CD4-positive, alpha-beta T cell treated with Interleukin-17A for 4 hours (primary cell): ENCODE measurements around the gene SLC29A3.
A peak's percentile ranks its signal among the peaks of the same experiment; 100 is the strongest.
"Not testable (repeated sequence)": the region's sequence is repeated elsewhere in the genome, so short reads cannot be mapped to it uniquely, and the experiment has no call there.

Source experiments
- DNase-seq: peaks from one replicate; pipeline ENCODE4 v3.0.0-alpha.2; 2020; ENCODE audit warnings: mixed read lengths

SLC29A3 gene

GRCh38 chr10:71319042-71319799, at the start of gene SLC29A3:
Gene SLC29A3 (plus strand): TSS chr10:71319259. CDS start chr10:71319310, 51 bp downstream.
- DNase-seq, result peak; percentile 87

- no peak for DNase-seq
These were observed 49.5 kb upstream of the SLC29A3 start for GRCh38 chr10:71269301-71270288.

DNA sequence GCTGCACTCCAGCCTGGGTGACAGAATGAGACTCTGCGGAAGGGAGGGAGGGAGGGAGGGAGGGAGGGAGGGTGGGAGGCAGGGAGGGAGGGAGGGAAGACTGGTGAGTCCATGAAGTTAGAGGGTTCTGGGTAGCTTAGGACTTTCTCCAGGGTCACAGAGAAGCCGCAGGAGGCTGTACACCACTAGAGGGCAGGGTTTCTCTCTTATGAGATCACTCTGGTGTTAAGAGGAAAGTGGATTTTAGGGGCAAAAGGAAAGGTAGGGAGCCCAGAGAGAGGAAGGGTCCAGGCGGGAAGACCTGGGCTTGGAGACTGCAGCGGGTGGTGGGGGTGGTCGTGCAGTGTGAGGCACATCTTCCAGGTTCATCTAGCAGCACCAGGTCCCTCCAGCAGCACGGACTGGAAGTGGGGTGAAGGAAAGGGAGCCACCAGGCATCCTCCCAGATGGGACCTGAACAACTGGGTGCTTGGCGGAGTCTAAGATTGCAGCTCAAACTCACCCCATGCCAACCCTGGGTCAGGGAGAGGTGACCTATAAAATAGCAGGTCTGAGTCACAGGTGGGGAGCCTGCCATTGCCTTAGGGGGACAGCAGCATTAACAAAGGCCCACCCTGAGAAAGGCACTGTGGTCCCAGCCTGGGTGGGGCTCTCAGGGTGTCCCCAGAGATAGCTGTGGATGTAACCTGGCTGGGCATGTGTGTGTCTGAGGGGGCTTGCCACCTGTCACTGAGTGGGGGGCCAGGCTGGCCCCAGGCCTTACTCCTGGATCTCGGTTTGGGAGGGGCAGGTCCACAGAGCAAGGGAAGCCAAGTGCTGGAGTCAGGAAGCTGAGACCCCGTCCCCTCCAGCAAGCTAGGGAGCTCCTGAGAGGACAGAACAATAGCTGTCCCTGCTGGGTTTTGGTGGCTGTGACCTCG, 48.5 kb upstream of the SLC29A3 start:
- peak; percentile 27 for DNase-seq

DNA sequence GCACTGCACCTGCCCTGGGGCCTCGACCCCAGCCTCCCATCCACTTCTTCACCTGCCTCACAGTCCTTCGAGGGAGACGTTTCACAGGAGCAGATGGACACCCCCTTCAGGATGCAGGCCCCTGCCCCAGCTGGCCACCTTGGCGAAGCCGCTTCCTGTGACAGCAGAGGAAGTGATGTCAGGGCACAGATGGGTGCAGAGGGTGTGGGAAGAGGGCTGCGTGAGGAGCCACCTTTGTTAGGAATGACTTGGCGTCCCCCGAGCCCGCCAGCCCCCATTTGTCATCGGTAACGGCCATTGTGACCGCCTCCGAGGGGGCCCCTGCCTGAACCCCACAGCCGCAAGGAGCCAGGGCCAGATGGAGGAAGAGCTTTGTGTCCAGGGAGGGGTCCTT, 47.4 kb upstream of the SLC29A3 start:
- no peak for DNase-seq

- no peak for DNase-seq
These were observed 46.8 kb upstream of the SLC29A3 start for GRCh38 chr10:71272056-71272771.

DNA sequence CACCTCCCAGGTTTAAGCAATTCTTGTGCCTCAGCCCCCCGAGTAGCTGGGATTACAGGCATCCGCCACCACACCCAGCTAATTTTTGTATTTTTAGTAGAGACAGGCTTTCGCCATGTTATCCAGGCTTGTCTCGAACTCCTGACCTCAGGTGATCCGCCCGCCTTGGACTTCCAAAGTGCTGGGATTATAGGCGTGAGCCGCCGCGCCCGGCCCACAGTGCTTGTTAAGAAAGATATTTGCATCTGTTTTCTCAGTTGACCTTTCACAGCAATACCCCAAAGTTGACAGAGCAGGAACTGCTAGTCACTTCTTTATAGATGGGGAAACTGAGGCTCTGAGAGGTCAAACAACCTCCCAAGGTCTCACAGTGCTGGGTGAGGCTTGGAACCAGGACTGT, 46.1 kb upstream of the SLC29A3 start:
- not testable (repeated sequence) for DNase-seq

DNA sequence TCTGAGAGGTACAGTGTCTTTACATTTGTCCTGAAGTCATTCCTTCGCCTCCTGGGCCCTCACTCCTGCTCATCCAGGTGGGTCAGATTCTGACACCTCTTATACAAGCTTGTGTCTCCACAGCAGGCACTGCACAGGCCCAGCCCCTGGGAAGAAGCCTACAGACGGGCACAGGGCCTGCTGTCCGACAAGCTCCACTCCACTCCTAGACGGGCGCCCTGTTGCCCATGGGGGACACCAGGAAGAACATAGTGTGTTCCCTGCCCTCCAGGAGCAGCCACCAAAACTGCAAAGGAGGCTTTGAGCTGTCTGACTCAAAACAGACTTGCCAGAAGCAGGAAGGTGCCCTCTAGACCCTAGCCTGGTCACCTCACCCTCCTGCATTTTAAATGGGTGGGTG, 45.6 kb upstream of the SLC29A3 start:
- DNase-seq, result no peak

DNA sequence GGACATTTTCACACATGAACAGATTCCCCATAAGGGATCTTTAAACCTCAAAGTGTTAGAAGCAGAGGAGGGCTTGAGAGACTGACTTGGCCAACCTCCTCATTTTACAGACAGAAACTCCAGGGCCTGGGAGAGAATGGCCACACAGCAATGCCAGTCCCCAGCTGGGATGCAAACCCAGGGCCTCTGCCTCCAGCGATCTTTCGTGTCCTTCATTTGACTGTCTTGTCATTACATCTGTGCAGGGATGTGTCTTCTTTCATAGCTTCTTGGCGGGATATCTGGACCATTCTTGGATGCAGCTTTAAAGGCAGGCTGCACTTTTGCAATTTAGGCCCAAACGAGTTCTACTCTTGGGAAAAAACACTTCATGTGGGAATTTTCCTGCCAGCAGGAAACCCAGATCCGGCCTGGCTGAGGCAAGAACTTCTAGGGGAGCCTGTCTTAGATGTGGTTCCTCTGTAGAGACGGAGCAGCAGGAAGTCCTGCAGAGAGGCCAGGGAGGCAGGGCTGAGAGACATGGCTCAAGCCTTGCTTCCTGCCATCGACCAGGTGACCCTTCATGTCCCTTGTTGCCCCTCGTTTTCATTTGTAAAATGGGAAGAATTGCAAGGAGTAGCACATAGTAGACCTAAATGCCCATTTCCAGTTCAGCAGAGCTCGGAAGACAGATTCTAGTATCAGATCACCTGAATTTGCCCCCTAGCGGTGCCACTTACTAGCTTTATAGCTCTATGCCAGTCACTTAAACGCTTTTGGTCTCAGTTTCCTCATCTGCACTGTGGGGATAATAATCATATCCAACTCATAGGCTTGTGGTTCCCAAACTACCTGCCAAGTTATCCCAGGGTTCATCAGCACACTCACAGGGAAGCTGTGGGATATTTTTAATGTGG, 43.9 kb upstream of the SLC29A3 start:
- DNase-seq, result no peak

GRCh38 chr10:71276873-71277272, 42.2 kb upstream of the SLC29A3 start:
- no peak for DNase-seq

GRCh38 chr10:71277914-71278665, 41.0 kb upstream of the SLC29A3 start:
- no peak for DNase-seq

- DNase-seq, result no peak
These were observed 40.1 kb upstream of the SLC29A3 start for GRCh38 chr10:71278691-71279588.

- DNase-seq, result no peak
These were observed 39.4 kb upstream of the SLC29A3 start for GRCh38 chr10:71279590-71280170.

DNA sequence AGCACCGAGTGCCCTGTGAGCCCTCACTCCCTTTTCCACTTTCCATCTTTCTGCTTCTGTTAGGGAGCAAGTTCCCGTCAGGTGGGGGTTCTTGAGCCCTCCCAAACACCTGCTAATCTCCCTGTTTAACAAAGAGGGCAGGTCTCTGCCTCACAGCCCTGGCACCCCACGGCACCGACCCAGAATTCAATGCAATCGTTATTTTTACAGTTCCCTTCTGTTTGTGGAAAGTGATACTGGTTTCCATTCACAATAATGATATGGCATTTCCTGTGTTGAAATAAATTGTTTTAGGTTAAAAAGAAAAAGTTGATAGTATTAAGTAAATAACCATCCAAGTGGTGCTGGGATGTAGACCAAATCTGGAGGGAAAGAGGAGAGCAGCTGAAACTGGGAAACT, 38.8 kb upstream of the SLC29A3 start:
- DNase-seq, result no peak

GRCh38 chr10:71280825-71281224, 38.2 kb upstream of the SLC29A3 start:
- DNase-seq, result no peak

GRCh38 chr10:71281646-71282322, 37.3 kb upstream of the SLC29A3 start:
- no peak for DNase-seq

- no peak for DNase-seq
These were observed 36.8 kb upstream of the SLC29A3 start for GRCh38 chr10:71282323-71282680.

GRCh38 chr10:71283410-71283809, 35.6 kb upstream of the SLC29A3 start:
- no peak for DNase-seq

DNA sequence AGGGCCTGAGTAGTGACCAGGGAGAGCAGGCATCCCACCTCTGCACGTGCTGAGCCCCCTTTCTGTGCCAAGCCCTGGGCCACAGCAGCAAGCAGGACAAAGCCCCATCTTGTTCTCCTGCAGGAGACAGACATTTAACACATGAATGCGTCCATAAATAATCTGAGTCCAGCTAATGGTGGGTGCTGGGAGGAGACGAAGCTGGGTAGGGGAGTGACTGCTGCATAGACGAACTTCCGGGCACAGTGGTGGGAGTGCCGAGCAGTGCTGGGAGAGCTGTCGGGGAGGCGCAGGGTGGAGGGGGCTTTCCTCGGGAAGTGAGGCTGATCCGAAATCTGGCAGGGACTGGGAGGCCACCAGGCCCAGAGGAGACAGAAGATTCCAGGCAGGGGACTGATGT, 35.2 kb upstream of the SLC29A3 start:
- DNase-seq, result no peak
